ENCODE measurements around the gene COX8A. TPM values are rescaled to one million over a fixed set of nuclear protein-coding genes. Genes with fewer than 3 reads are reported as not detected.
A peak's percentile ranks its signal among the peaks of the same experiment; 100 is the strongest.

COX8A gene
- total RNA-seq, 1 experiment from 2014 or later, result 1,500 TPM

DNA sequence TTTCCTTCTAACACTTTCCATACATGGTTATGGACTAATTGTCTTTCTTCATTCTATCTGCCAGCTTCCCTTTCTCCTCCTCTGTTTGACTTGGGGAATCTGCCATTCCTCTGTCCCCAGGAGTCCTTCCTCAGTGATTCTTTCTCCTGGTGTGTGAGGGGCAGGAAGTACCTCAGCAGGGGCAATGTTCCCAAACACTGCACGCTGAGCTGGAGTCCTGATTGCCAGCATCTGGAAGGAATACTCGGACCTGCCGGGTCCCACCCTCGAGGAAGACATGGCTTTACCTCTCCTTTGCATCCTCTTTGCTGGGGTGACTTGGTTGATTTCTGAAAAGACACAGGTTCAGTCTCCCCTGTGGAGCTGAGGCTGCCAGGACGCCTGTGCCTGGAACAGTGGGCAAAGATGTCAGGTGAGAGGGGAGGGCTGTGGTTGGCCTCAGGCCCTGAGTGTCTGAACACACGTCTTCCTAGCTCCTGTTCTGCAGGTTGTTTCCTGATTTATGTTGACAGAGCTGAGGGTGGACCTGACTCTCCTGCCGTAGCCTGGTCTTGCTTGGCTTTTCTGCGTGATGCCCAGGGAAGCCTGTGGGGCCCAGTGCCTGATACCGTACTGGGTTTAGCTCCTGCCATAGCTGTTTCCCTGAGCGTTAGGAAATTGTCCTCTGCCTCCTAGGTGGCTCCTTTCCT is 4.3 kb downstream of the COX8A start:
- CTCF ChIA-PET, result no interaction called here
- Histone ChIP-seq H3K4me3 (ENCODE audit: low read length) (no peak overlapping the region), H3K9me3 (ENCODE audit: low read length) (no peaks in the 10 kb centered on the region), H3K4me2 (ENCODE audit: low read length) (no peak overlapping the region), H3K9me2 (replicated peaks; ENCODE audit: low read length) (no peaks in the 10 kb centered on the region), H3K36me3 (ENCODE audit: low read depth, low read length) (peaks cover 13% of the 10 kb centered on the region), H3K9ac (ENCODE audit: low read length) (no peak overlapping the region), H3K79me2 (ENCODE audit: low read length) (peaks cover 71% of the 10 kb centered on the region), H3K4me1 (ENCODE audit: insufficient read depth, low read length) (peaks cover 24% of the 10 kb centered on the region), H2AFZ (ENCODE audit: low read length) (no peak overlapping the region), H4K20me1 (ENCODE audit: low read length) (peaks cover 11% of the 10 kb centered on the region), H3K27ac (ENCODE audit: low read length) (no peak overlapping the region), H3K27me3 (ENCODE audit: low read length) (no peaks in the 10 kb centered on the region), H3F3A (ENCODE audit: low read length, unreplicated experiment) (no peaks in the 10 kb centered on the region)
- intact Hi-C loops (cut with micrococcal nuclease), result no loop called here
- TF ChIP-seq EZH2phosphoT487 (IDR thresholded peaks at IDR 0.05; ENCODE audit: borderline replicate concordance, low read length) (no peak), CTCF (conservative IDR thresholded peaks at IDR 0.05; ENCODE audit: low read depth, low read length) (no peak), EZH2 (IDR thresholded peaks at IDR 0.05; ENCODE audit: low read length, unreplicated experiment) (no peak)
- no TSS peak for BruUV-seq (replicated peaks)
- POLR2A ChIA-PET (ENCODE audit: unreplicated experiment), result no interaction called here
- no peak for DNase-seq
- ATAC-seq, result no peak

DNA sequence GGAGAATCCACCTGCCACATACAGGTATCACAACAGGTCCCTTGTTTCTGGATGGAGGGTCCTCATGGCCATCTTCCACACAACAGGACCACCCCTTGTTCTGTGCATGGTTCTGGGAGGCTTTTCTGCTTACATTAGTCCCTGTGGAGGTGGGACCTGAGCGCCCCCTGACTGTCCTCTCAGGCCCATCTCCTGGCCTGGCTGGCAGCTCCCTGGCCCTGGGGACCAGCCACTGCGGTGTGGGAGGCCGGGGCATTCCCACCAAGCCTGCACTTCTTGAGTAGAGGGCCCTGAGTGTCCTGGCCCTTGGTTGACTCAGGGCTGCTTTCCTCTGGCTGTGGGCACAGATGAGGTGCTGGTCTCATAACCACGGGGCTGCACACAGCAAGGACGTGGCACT is 5.0 kb downstream of the COX8A start:
- H3K4me3 ChIP-seq (ENCODE audit: low read length), result no peak overlapping the region
- no peak for ATAC-seq
- no peaks in the 10 kb centered on the region for H3K9me3 ChIP-seq (ENCODE audit: low read length)
- no peak for TF ChIP-seq CTCF (conservative IDR thresholded peaks at IDR 0.05; ENCODE audit: low read depth, low read length)
- TF ChIP-seq EZH2phosphoT487 (IDR thresholded peaks at IDR 0.05; ENCODE audit: borderline replicate concordance, low read length), result no peak
- no peak for TF ChIP-seq EZH2 (IDR thresholded peaks at IDR 0.05; ENCODE audit: low read length, unreplicated experiment)
- no peak overlapping the region for H3K4me2 ChIP-seq (ENCODE audit: low read length)
- ChIA-PET POLR2A (ENCODE audit: unreplicated experiment) (no interaction called here), CTCF (no interaction called here)
- no peaks in the 10 kb centered on the region for H3K9me2 ChIP-seq (replicated peaks; ENCODE audit: low read length)
- H2AFZ ChIP-seq (ENCODE audit: low read length), result no peak overlapping the region
- no TSS peak for BruUV-seq (replicated peaks)
- H3K9ac ChIP-seq (ENCODE audit: low read length), result no peak overlapping the region
- no peaks in the 10 kb centered on the region for H3K27me3 ChIP-seq (ENCODE audit: low read length)
- intact Hi-C loops (cut with micrococcal nuclease), result no loop called here
- DNase-seq, result no peak
- H3K4me1 ChIP-seq (ENCODE audit: insufficient read depth, low read length), result peaks cover 24% of the 10 kb centered on the region
- H3K79me2 ChIP-seq (ENCODE audit: low read length), result peaks cover 71% of the 10 kb centered on the region
- H3F3A ChIP-seq (ENCODE audit: low read length, unreplicated experiment), result no peaks in the 10 kb centered on the region
- H3K27ac ChIP-seq (ENCODE audit: low read length), result no peak overlapping the region
- H3K36me3 ChIP-seq (ENCODE audit: low read depth, low read length), result peaks cover 13% of the 10 kb centered on the region
- peaks cover 11% of the 10 kb centered on the region for H4K20me1 ChIP-seq (ENCODE audit: low read length)

- Histone ChIP-seq H3K4me3 (ENCODE audit: low read length) (peak overlapping the region; percentile 90), H4K20me1 (ENCODE audit: low read length) (peaks cover 16% of the 10 kb centered on the region), H3F3A (ENCODE audit: low read length, unreplicated experiment) (no peaks in the 10 kb centered on the region), H3K4me2 (ENCODE audit: low read length) (peak overlapping the region; percentile 99), H2AFZ (ENCODE audit: low read length) (peak overlapping the region; percentile 94), H3K9me3 (ENCODE audit: low read length) (no peaks in the 10 kb centered on the region), H3K27ac (ENCODE audit: low read length) (peak overlapping the region; percentile 62), H3K36me3 (ENCODE audit: low read depth, low read length) (peaks cover 18% of the 10 kb centered on the region), H3K79me2 (ENCODE audit: low read length) (peaks cover 55% of the 10 kb centered on the region), H3K4me1 (ENCODE audit: insufficient read depth, low read length) (peaks cover 30% of the 10 kb centered on the region), H3K27me3 (ENCODE audit: low read length) (no peaks in the 10 kb centered on the region), H3K9me2 (replicated peaks; ENCODE audit: low read length) (no peaks in the 10 kb centered on the region), H3K9ac (ENCODE audit: low read length) (peak overlapping the region; percentile 90)
- BruUV-seq (replicated peaks), result TSS peak; percentile 95
- TF ChIP-seq EZH2phosphoT487 (IDR thresholded peaks at IDR 0.05; ENCODE audit: borderline replicate concordance, low read length) (no peak), EZH2 (IDR thresholded peaks at IDR 0.05; ENCODE audit: low read length, unreplicated experiment) (no peak), CTCF (conservative IDR thresholded peaks at IDR 0.05; ENCODE audit: low read depth, low read length) (no peak)
- ChIA-PET CTCF (no interaction called here), POLR2A (ENCODE audit: unreplicated experiment) (no interaction called here)
- ATAC-seq, result peak; percentile 43
- intact Hi-C loops (cut with micrococcal nuclease), result no loop called here
- no peak for DNase-seq
Observed at GRCh38 chr11:63985812-63986155, 11.4 kb downstream of the COX8A start.

Data from PC-3 (cell line).